ENCODE data around the gene PODXL2.

The PODXL2 gene

GRCh38 chr3:127706785-127707351 lies 77.9 kb downstream of the PODXL2 start:
- no peaks in the 10 kb centered on the region for H3K27me3 ChIP-seq (ENCODE audit: control insufficient read depth, insufficient read depth, low read length)
- no peaks in the 10 kb centered on the region for H3K4me1 ChIP-seq (ENCODE audit: control insufficient read depth, insufficient read depth, low read length)
- H3K4me3 ChIP-seq (ENCODE audit: low read length), result no peak overlapping the region
- H3K9me3 ChIP-seq (ENCODE audit: control insufficient read depth, low read length), result no peaks in the 10 kb centered on the region
- no peaks in the 10 kb centered on the region for H3K36me3 ChIP-seq (ENCODE audit: control insufficient read depth, insufficient read depth, low read length)
- H3K9ac ChIP-seq (ENCODE audit: low read length), result no peak overlapping the region

- Histone ChIP-seq H3K9ac (ENCODE audit: low read length) (no peak overlapping the region), H3K36me3 (ENCODE audit: control insufficient read depth, insufficient read depth, low read length) (no peaks in the 10 kb centered on the region), H3K9me3 (ENCODE audit: control insufficient read depth, low read length) (no peaks in the 10 kb centered on the region), H3K4me1 (ENCODE audit: control insufficient read depth, insufficient read depth, low read length) (no peaks in the 10 kb centered on the region), H3K27me3 (ENCODE audit: control insufficient read depth, insufficient read depth, low read length) (no peaks in the 10 kb centered on the region), H3K4me3 (ENCODE audit: low read length) (no peak overlapping the region)
Observed at GRCh38 chr3:127707851-127708411, 78.9 kb downstream of the PODXL2 start.

GRCh38 chr3:127708837-127709236 lies 79.9 kb downstream of the PODXL2 start:
- H3K27me3 ChIP-seq (ENCODE audit: control insufficient read depth, insufficient read depth, low read length), result no peaks in the 10 kb centered on the region
- no peaks in the 10 kb centered on the region for H3K36me3 ChIP-seq (ENCODE audit: control insufficient read depth, insufficient read depth, low read length)
- H3K9ac ChIP-seq (ENCODE audit: low read length), result no peak overlapping the region
- no peaks in the 10 kb centered on the region for H3K9me3 ChIP-seq (ENCODE audit: control insufficient read depth, low read length)
- H3K4me1 ChIP-seq (ENCODE audit: control insufficient read depth, insufficient read depth, low read length), result no peaks in the 10 kb centered on the region
- H3K4me3 ChIP-seq (ENCODE audit: low read length), result no peak overlapping the region

- Histone ChIP-seq H3K9ac (ENCODE audit: low read length) (no peak overlapping the region), H3K36me3 (ENCODE audit: control insufficient read depth, insufficient read depth, low read length) (no peaks in the 10 kb centered on the region), H3K4me3 (ENCODE audit: low read length) (no peak overlapping the region)
Observed at GRCh38 chr3:127709320-127710060, 80.5 kb downstream of the PODXL2 start.

GRCh38 chr3:127710155-127710941 lies 81.4 kb downstream of the PODXL2 start:
- Histone ChIP-seq H3K9ac (ENCODE audit: low read length) (no peak overlapping the region), H3K9me3 (ENCODE audit: control insufficient read depth, low read length) (no peaks in the 10 kb centered on the region), H3K4me1 (ENCODE audit: control insufficient read depth, insufficient read depth, low read length) (peaks cover 6% of the 10 kb centered on the region), H3K36me3 (ENCODE audit: control insufficient read depth, insufficient read depth, low read length) (no peaks in the 10 kb centered on the region), H3K4me3 (ENCODE audit: low read length) (no peak overlapping the region), H3K27me3 (ENCODE audit: control insufficient read depth, insufficient read depth, low read length) (no peaks in the 10 kb centered on the region)

More at GRCh38 chr3:127709320-127710060, 80.5 kb downstream of the PODXL2 start:
- Histone ChIP-seq H3K9me3 (ENCODE audit: control insufficient read depth, low read length) (no peaks in the 10 kb centered on the region), H3K4me1 (ENCODE audit: control insufficient read depth, insufficient read depth, low read length) (peaks cover 2% of the 10 kb centered on the region), H3K27me3 (ENCODE audit: control insufficient read depth, insufficient read depth, low read length) (no peaks in the 10 kb centered on the region)

GRCh38 chr3:127711021-127711695 lies 82.2 kb downstream of the PODXL2 start:
- no peak overlapping the region for H3K9ac ChIP-seq (ENCODE audit: low read length)
- H3K4me3 ChIP-seq (ENCODE audit: low read length), result no peak overlapping the region
- no peaks in the 10 kb centered on the region for H3K36me3 ChIP-seq (ENCODE audit: control insufficient read depth, insufficient read depth, low read length)
- H3K9me3 ChIP-seq (ENCODE audit: control insufficient read depth, low read length), result no peaks in the 10 kb centered on the region
- H3K4me1 ChIP-seq (ENCODE audit: control insufficient read depth, insufficient read depth, low read length), result peaks cover 6% of the 10 kb centered on the region
- H3K27me3 ChIP-seq (ENCODE audit: control insufficient read depth, insufficient read depth, low read length), result no peaks in the 10 kb centered on the region

- no peak overlapping the region for H3K4me3 ChIP-seq (ENCODE audit: low read length)
- H3K4me1 ChIP-seq (ENCODE audit: control insufficient read depth, insufficient read depth, low read length), result peaks cover 6% of the 10 kb centered on the region
Observed at GRCh38 chr3:127711896-127712295, 82.9 kb downstream of the PODXL2 start.

GRCh38 chr3:127712461-127712860 lies 83.5 kb downstream of the PODXL2 start:
- Histone ChIP-seq H3K9me3 (ENCODE audit: control insufficient read depth, low read length) (no peaks in the 10 kb centered on the region), H3K9ac (ENCODE audit: low read length) (no peak overlapping the region), H3K4me1 (ENCODE audit: control insufficient read depth, insufficient read depth, low read length) (peaks cover 6% of the 10 kb centered on the region), H3K27me3 (ENCODE audit: control insufficient read depth, insufficient read depth, low read length) (no peaks in the 10 kb centered on the region), H3K4me3 (ENCODE audit: low read length) (no peak overlapping the region), H3K36me3 (ENCODE audit: control insufficient read depth, insufficient read depth, low read length) (no peaks in the 10 kb centered on the region)

More at GRCh38 chr3:127711896-127712295, 82.9 kb downstream of the PODXL2 start:
- Histone ChIP-seq H3K9ac (ENCODE audit: low read length) (no peak overlapping the region), H3K36me3 (ENCODE audit: control insufficient read depth, insufficient read depth, low read length) (no peaks in the 10 kb centered on the region), H3K9me3 (ENCODE audit: control insufficient read depth, low read length) (no peaks in the 10 kb centered on the region), H3K27me3 (ENCODE audit: control insufficient read depth, insufficient read depth, low read length) (no peaks in the 10 kb centered on the region)

GRCh38 chr3:127712881-127713771 lies 84.1 kb downstream of the PODXL2 start:
- H3K27me3 ChIP-seq (ENCODE audit: control insufficient read depth, insufficient read depth, low read length), result no peaks in the 10 kb centered on the region
- no peaks in the 10 kb centered on the region for H3K36me3 ChIP-seq (ENCODE audit: control insufficient read depth, insufficient read depth, low read length)
- no peak overlapping the region for H3K4me3 ChIP-seq (ENCODE audit: low read length)
- peaks cover 6% of the 10 kb centered on the region for H3K4me1 ChIP-seq (ENCODE audit: control insufficient read depth, insufficient read depth, low read length)
- H3K9me3 ChIP-seq (ENCODE audit: control insufficient read depth, low read length), result no peaks in the 10 kb centered on the region
- H3K9ac ChIP-seq (ENCODE audit: low read length), result no peak overlapping the region

GRCh38 chr3:127714125-127714571 lies 85.2 kb downstream of the PODXL2 start:
- no peak overlapping the region for H3K9ac ChIP-seq (ENCODE audit: low read length)
- H3K4me1 ChIP-seq (ENCODE audit: control insufficient read depth, insufficient read depth, low read length), result peaks cover 6% of the 10 kb centered on the region
- no peaks in the 10 kb centered on the region for H3K36me3 ChIP-seq (ENCODE audit: control insufficient read depth, insufficient read depth, low read length)

GRCh38 chr3:127714866-127715265 lies 85.9 kb downstream of the PODXL2 start:
- Histone ChIP-seq H3K4me3 (ENCODE audit: low read length) (no peak overlapping the region), H3K4me1 (ENCODE audit: control insufficient read depth, insufficient read depth, low read length) (peaks cover 6% of the 10 kb centered on the region), H3K9ac (ENCODE audit: low read length) (no peak overlapping the region), H3K27me3 (ENCODE audit: control insufficient read depth, insufficient read depth, low read length) (no peaks in the 10 kb centered on the region), H3K9me3 (ENCODE audit: control insufficient read depth, low read length) (no peaks in the 10 kb centered on the region), H3K36me3 (ENCODE audit: control insufficient read depth, insufficient read depth, low read length) (no peaks in the 10 kb centered on the region)

More at GRCh38 chr3:127714125-127714571, 85.2 kb downstream of the PODXL2 start:
- no peak overlapping the region for H3K4me3 ChIP-seq (ENCODE audit: low read length)
- H3K27me3 ChIP-seq (ENCODE audit: control insufficient read depth, insufficient read depth, low read length), result no peaks in the 10 kb centered on the region
- H3K9me3 ChIP-seq (ENCODE audit: control insufficient read depth, low read length), result no peaks in the 10 kb centered on the region

Measured in mucosa of stomach (tissue), 1 donor.